ENCODE results near the gene NPLOC4.
A peak's percentile ranks its signal among the peaks of the same experiment; 100 is the strongest.

The NPLOC4 gene

DNA sequence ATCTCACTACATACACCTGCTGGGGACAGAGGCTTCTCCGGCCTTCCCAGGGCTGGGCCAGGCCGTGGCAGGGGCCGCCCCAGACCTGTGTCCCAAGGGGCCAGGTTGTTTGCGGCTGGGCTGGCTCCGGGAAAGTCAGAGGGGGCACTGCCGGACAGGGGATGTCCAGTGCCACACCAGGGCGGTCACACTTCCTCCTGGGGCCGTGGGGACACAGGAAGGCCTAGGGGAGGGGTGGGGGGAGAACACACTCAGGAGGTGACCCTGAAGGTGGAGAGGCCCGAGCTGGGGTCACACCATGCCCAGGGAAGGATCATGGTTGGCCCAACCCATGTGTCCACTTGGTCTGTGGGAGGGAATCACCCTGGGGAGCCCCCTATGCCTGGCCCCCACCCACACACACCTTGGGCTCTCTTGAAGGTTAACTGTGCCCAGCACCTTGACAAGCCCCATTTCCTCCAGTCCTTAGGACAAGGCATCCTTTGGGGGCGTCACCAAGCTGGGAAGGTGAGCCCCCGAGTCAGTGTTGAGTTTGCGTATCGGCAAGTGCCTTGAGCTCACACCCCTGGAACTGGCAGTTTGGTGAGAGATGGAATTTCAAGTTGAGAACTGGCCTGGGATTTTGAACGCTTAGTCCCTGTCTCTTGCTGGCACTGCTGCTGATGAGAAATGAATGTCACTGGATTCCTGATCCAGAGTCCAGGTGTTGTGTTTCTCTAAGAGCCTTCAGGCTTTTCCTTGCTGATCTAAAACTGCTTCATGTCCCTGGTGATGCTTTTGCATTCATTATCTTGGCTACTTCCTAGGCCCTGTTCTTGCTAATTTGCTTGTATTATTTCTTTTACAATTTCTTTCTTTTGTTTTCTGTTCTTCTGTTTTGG lies 116.7 kb downstream of the NPLOC4 start:
- FAIRE-seq = no peak
- no peak for DNase-seq (ENCODE audit: low spot score)

- FAIRE-seq (no peak), DNase-seq (ENCODE audit: low spot score) (peak; percentile 47)
These were observed 117.5 kb downstream of the NPLOC4 start for GRCh38 chr17:81519284-81520020.

GRCh38 chr17:81518785-81519283 lies 118.1 kb downstream of the NPLOC4 start:
- FAIRE-seq = no peak

GRCh38 chr17:81518113-81518784 lies 118.7 kb downstream of the NPLOC4 start:
- no peak for FAIRE-seq
- no peak for DNase-seq (ENCODE audit: low spot score)

More at GRCh38 chr17:81518785-81519283, 118.1 kb downstream of the NPLOC4 start:
- DNase-seq (ENCODE audit: low spot score) = no peak

DNA sequence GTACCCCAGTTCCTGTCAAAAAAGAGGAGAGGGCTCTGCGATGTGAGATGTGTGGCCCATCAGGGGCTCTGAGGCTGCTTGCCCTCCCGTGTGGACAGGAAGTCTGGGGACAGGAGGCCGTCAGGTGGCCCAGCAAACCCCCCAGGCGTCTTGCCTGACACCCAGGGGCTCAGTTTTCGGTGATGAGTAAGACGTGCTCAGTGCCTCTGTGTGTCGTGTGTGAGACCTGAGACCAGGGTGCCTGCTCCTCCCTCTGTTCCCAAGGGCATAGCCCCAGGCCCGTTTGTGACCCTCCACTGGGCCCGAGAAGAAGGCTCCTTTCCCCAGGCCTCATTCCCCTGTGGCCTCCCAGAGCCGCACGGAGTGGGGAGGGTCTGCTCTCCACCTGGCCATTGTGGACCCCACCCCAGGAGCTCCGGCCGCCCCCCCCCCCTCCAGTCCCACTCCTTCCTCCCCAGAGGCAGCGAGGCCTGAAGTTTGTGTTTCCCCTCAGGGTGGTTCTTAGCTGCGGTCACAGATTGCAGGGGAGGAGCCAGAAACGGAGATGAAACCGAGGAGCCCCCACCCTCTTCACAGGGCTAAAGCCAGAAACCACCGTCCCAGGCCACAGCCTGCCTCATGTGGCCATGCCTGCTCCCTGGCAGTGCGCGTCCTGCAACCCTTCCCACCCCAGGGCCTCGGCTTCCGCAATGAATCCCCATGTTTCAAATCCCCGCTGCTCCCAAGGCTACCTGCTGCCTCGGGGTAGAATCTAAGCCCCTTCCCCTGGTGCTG lies 119.4 kb downstream of the NPLOC4 start:
- DNase-seq (ENCODE audit: low spot score) (no peak), FAIRE-seq (no peak)

DNA sequence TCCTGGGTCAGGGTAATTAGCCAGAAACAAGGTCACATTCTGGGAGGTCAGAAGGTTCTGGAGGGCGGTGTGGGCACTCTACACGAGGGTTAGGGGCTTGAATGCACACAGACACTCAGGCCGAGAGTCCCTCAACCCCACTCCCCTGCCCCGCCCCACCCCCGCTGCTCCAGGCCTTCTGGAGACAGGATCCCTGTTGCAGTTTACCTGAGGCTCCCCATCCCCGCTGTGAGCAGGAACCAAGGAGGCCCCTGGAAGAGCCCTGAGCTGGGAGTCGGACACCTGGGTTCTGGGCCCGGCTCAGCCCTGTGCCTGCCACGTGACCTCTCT lies 119.9 kb downstream of the NPLOC4 start:
- DNase-seq (ENCODE audit: low spot score) (no peak), FAIRE-seq (no peak)

- DNase-seq (ENCODE audit: low spot score) = no peak
- FAIRE-seq = no peak
These were observed 120.5 kb downstream of the NPLOC4 start for GRCh38 chr17:81516439-81516838.

GRCh38 chr17:81515530-81516041 lies 121.3 kb downstream of the NPLOC4 start:
- no peak for FAIRE-seq
- DNase-seq (ENCODE audit: low spot score) = no peak

DNA sequence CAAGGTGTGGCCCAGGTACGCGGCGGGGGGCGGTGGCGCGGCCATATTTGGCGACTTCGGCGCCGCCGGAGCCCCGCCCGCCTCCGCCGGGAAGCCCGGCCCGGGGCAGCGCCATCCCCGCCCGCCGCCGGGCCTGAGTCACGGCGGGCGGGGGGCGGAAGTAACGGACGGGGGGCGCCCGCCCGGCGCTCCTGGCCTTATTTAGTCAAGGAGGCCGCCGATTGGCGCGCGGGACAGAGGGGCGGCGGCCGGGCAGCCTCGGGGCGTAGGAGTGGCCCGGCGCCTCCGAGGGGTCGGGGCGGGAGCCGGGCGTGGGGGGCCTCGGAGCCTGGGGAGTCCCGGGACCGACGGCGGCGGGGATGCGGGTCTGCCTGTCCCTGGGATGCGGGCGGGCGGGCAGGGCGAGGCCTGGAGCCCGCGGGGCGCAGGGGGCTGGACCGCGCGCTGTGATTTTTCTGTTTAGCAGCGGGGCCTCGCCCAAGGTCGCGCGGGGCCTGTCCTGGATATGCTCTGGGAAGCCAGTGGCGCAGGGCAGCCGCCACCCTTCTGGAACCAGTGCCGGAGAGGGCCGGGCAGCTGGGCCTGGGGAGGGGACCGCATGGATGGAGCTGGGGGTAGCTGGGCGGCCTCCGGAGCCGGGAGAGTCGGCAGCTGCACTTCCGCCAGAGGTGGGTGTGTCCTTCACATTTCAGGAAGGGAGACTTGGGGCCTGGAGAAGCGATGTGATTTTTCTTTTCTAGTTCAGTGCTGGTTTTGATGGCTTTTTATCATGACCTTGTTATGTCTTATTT lies 122.0 kb downstream of the NPLOC4 start:
- FAIRE-seq (no peak), DNase-seq (ENCODE audit: low spot score) (peak; percentile 71)

- no peak for DNase-seq (ENCODE audit: low spot score)
- FAIRE-seq = no peak
These were observed 122.5 kb downstream of the NPLOC4 start for GRCh38 chr17:81514489-81514738.

DNA sequence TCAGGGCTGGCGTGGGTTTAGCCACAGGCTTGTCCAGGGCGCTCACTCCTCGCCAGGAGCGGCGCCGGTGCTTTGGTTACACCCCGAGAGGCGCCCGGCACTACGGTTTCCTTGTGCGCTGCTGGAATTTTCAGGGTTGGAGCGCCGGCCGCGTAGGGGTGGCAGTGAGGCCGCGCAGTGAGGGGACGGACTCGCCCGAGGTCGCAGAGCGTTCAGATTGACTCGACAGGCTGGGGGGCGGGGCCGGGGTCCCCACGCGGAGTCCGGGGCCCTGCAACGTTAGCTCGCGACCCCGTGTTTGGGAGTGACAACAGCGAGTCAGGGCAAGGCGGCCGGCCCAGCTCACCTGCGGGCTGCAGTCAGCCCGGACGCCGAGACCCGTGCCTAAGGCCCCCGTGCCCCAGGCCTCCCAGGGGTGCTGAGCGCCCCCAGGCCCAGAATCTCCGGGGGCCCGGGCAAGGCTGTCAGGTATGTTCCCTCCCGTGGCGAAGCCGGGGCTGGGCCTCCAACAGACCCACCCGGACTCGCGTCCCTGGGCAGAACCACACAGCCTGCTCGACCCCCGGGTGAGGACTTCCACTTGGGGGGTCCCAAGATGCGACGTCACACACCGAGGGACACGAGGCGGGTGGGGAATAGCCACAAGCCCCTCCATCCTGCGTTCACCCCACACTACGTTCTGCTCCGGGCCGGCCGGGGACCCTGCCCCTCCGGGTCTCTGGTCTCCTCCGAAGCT lies 123.0 kb downstream of the NPLOC4 start:
- DNase-seq (ENCODE audit: low spot score) (peak; percentile 64), FAIRE-seq (no peak)

- FAIRE-seq (no peak), DNase-seq (ENCODE audit: low spot score) (peak; percentile 49)
These were observed 123.5 kb downstream of the NPLOC4 start for GRCh38 chr17:81513372-81513752.

- FAIRE-seq = no peak
- DNase-seq (ENCODE audit: low spot score) = peak; percentile 90
These were observed 124.1 kb downstream of the NPLOC4 start, which contains the start of gene ACTG1 for GRCh38 chr17:81512562-81513371. Gene ACTG1, minus strand, starts transcription at chr17:81512799. Its CDS starts 445 bp downstream, at chr17:81512354.

GRCh38 chr17:81511804-81512561 lies 124.9 kb downstream of the NPLOC4 start:
- DNase-seq (ENCODE audit: low spot score) = peak; percentile 14
- no peak for FAIRE-seq

- DNase-seq (ENCODE audit: low spot score) (no peak), FAIRE-seq (no peak)
These were observed 125.4 kb downstream of the NPLOC4 start for GRCh38 chr17:81511554-81511803.

- DNase-seq (ENCODE audit: low spot score) (peak; percentile 11), FAIRE-seq (no peak)
These were observed 125.9 kb downstream of the NPLOC4 start for GRCh38 chr17:81510785-81511553.

DNA sequence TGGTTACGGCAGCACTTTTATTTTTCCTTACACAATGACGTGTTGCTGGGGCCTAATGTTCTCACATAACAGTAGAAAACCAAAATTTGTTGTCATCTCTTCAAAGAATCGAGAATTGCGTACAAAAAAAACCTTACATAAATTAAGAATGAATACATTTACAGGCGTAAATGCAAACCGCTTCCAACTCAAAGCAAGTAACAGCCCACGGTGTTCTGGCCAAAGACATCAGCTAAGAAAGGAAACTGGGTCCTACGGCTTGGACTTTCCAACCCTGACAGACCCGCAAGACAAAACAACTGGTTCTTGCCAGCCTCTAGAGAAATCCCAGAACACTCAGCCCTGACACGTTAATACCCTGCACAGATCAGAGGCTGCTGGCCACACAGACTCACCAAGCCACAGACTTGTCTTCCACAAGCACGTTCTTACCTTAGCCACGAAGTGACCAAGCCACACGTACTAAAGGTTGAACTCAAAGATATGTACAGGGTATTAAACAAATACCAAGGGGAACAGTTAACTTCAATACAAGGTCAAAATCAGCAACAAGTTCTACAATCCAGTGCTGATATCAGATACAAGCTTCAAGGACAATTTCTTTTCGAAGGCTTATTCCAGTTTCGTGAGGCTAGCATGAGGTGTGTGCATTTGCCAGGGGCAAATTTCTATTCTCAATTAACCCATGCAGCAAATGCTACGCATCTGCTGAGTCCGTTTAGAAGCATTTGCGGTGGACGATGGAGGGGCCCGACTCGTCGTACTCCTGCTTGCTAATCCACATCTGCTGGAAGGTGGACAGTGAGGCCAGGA lies 126.7 kb downstream of the NPLOC4 start:
- no peak for FAIRE-seq
- DNase-seq (ENCODE audit: low spot score) = peak; percentile 28

All from RCC 7860 (cell line).